GM15510 (cell line): ENCODE measurements around the gene SLAIN1.
A peak's percentile ranks its signal among the peaks of the same experiment; 100 is the strongest.

ENCODE experiments used
- POLR2A ChIP-seq: IDR thresholded peaks from 3 replicates; pipeline ENCODE4 v1.6.1; 2011; ENCODE audit warnings: borderline replicate concordance; ENCODE audit not compliant: insufficient read length; ENCODE audit errors: extremely low read depth

The SLAIN1 gene

GRCh38 chr13:77697217-77698103 lies at the start of gene SLAIN1:
TSS of gene SLAIN1 (plus strand) at chr13:77697687. CDS start at chr13:77697914, 227 bp downstream.
- peak; percentile 76 for TF ChIP-seq POLR2A

DNA sequence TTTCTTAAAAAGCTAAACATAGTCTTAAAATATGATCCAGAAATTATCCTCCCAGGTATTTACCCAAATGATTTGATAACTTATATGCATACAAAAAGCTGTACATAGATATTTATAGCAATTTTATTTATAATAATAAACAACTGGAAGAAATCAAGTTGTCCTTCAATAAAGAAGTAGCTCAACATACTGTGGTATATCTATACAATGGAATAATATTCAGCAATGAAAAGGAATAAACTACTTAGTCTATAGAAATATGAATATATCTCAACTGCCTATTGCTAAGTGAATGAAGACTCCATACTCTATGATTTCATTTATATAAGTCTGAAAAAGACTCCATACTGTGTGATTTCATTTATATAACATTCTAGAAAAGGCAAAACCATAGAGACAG lies 47.1 kb upstream of the SLAIN1 start:
- no peak for TF ChIP-seq POLR2A

DNA sequence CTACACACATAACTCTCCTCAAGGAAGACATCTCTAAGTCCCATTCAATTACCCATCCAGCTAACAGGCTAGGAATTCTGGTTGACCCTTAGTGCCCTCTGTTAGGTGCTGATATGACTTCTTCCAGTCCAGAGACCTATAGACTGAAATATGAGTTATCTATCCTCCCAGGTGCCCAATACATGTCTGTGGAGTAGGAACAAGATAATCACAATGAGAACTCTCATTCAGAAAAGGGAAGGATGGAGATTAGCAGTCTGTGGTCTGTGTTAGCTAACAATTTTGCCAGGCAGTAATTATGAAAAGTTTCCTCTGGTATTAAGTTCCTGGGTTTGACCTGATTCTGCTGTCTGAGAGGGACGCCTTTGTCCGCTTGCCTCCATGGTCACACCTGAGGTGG lies 44.2 kb upstream of the SLAIN1 start:
- no peak for TF ChIP-seq POLR2A

DNA sequence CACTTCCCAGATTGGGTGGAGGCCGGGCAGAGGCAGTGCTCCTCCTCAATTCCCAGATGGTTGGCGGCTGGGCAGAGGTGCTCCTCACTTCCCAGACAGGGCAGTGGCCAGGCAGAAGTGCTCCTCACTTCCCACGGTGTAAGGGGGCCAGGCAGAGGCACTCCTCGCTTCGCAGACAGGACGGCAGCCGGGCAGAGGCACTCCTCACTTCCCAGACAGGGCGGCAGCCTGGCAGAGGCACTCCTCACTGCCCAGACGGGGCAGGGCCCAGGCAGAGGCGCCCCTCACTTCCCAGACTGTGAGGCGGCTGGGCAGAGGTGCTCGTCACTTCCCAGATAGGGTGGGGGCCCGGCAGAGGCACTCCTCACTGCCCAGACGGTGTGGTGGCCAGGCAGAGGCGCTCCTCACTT lies 36.6 kb upstream of the SLAIN1 start:
- TF ChIP-seq POLR2A, result no peak

DNA sequence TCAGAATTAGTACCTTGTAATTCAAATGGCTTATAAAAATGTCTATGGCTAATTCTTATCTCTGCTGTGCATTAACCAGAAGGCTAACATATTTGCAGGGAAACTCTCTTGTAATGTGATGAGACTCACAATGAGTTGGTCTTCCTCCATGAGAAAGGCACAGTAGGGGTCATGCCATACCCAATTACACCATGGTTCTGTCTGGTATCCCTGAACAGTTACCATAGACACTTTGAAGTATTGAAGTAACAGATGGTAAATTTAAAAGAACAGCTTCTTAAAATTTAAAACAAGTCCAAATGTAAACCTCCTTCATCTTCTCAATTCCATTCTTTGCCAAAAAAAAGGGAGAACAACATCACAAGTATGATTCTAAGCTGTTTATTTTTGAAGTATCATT lies 22.6 kb upstream of the SLAIN1 start:
- no peak for TF ChIP-seq POLR2A

GRCh38 chr13:77678691-77679235 lies 18.7 kb upstream of the SLAIN1 start:
- no peak for TF ChIP-seq POLR2A

DNA sequence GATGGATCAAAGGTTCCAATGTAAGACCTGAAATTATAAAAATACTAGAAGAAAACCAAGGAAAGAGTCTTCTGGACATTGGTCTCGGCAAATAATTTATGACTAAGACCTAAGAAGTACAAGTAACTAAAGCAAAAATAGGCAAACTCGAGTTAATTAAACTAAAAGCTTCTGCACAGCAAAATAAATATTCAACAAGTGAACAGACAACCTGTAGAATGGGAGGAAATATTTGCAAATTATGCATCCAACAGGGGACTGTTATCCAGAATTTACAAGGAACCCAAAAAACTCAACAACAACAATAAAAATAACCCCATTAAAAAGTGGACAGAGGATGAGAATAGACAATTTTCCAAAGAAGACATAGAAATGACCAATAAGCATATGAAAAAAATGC lies 9.7 kb upstream of the SLAIN1 start:
- no peak for TF ChIP-seq POLR2A

DNA sequence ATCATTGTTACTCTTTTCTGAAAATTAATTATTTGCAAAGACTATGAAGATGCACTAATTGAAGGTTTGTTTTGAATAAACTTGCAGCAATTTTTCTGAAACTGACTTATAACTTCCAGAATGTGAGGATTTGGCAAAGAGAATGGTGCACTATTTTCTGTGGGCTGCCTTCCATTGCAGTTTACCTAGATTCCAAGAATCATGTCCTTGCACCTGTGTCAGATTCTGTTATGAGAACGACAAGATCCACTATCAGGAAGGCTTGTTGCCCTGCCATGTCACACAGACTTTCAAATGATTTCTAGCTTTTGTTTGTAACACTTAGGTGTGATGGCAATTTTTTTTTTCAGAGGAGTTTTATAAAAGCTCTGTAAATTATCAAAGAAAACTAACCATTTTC lies 5.6 kb upstream of the SLAIN1 start:
- TF ChIP-seq POLR2A, result no peak

DNA sequence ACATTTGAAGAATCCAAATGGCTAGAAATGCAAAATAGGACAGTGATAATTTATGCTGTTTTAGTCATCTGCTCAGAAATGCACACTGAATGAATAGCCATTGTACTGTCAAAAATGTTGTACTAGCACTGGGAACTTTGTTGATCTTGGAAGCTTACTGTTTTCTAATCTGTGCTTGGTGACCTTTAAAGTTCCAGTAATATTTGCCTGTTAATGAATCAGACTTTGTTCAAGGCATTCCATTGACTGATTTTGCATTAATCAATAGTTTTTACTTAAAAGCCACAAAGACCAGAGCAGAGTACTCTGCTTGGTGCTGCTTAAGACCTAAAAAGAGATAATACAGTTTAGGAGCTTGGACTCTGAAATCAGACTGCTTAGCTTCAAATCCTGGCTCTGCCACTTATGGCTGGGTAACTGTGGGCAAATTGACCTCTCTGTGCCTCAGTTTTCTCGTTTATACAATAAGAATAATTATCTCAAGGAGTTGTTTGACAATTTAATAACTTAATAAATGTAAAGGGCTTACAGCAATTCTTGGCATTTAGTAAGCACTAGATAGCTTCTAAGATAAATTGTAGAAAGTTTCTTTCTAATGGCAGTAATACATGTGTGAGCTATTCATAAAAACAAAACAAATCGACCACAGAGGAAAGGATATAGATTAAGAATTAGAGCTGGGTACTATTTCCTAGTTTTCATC lies 4.6 kb upstream of the SLAIN1 start:
- TF ChIP-seq POLR2A, result no peak

DNA sequence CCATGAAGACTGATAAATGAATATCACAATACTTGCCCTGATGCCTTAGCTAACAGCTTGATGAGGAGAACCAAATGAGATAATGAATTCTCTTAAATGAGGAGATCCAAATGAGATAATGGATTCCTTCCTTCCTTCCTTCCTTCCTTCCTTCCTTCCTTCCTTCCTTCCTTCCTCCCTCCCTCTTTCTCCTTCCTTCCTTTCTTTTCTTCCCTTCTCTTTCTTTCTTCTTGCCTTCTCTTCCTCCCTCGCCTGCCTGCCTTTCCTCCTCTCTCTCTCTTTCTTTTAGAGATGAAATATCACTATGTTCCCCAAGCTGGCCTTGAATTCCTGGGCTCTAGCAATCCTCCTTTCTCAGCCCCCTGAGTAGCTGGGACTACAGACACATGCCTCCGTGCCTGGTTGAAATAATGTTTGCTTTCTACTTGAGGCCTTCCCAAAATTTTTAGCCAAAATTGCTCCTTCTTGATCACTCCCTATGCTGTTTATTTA lies 4.0 kb upstream of the SLAIN1 start:
- TF ChIP-seq POLR2A, result no peak

- TF ChIP-seq POLR2A, result no peak
These were observed 1.2 kb upstream of the SLAIN1 start for GRCh38 chr13:77696006-77696878.

GRCh38 chr13:77696879-77697216 lies 639 bp upstream of the SLAIN1 start:
- TF ChIP-seq POLR2A, result no peak

GRCh38 chr13:77698201-77699058 lies 943 bp downstream of the SLAIN1 start:
- no peak for TF ChIP-seq POLR2A
